HFFc6 (cell line): Measurements from ENCODE around the gene NUDT12. TPM values are rescaled to one million over a fixed set of nuclear protein-coding genes. Genes with fewer than 3 reads are reported as not detected.

Experiments
- DNase-seq: peaks from one replicate; pipeline ENCODE4 v3.0.0-alpha.2; 2018
- H3K27ac Mint-ChIP-seq: 2 replicates; pipeline ENCODE4 v1.8.0; 2020; ENCODE audit warnings: mild to moderate bottlenecking, mixed read lengths
- H3K27me3 Mint-ChIP-seq: 2 replicates; pipeline ENCODE4 v1.8.0; 2021; ENCODE audit warnings: mild to moderate bottlenecking, moderate library complexity, mixed read lengths; ENCODE audit not compliant: insufficient read depth
- H3K36me3 Mint-ChIP-seq: 2 replicates; pipeline ENCODE4 v1.8.0; 2021; ENCODE audit warnings: low read depth, mixed read lengths
- H3K4me1 Mint-ChIP-seq: 2 replicates; pipeline ENCODE4 v1.8.0; 2020; ENCODE audit warnings: low read depth, mixed read lengths
- H3K4me3 Mint-ChIP-seq: 2 replicates; pipeline ENCODE4 v1.8.0; 2020; ENCODE audit warnings: mild to moderate bottlenecking, moderate library complexity, mixed read lengths
- H3K9me3 Mint-ChIP-seq: 2 replicates; pipeline ENCODE4 v1.8.0; 2020; ENCODE audit warnings: mild to moderate bottlenecking, mixed read lengths
- CTCF ChIP-seq: fragments of 200-600 bp; sonication (generic); IDR thresholded peaks from 2 replicates; pipeline ENCODE4 v1.5.0; 2021; ENCODE audit warnings: antibody characterized with exemption, mild to moderate bottlenecking
- total RNA-seq, 6 experiments: library from RNA; stranded (reverse); fragmentation: NEBNext Ultra II Directional; extraction: Animal tissue kit (Norgen Biotek cat#: 25700); gene quantifications; 2 replicates in 1 of 6; 3 replicates in 5 of 6; pipeline ENCODE4 v1.2.3, GENCODE V29; 2021

The NUDT12 gene
- total RNA-seq, 6 experiments from 2014 or later: 6.1 to 9.9 (median 9.0) TPM

- H3K4me1 Mint-ChIP-seq: peaks cover 6% of the 10 kb centered on the region
- H3K36me3 Mint-ChIP-seq: no peaks in the 10 kb centered on the region
- peaks cover 33% of the 10 kb centered on the region for H3K27me3 Mint-ChIP-seq
- TF ChIP-seq CTCF: no peak
- H3K9me3 Mint-ChIP-seq: no peaks in the 10 kb centered on the region
- no peak for DNase-seq
- no peak overlapping the region for H3K4me3 Mint-ChIP-seq
- no peak overlapping the region for H3K27ac Mint-ChIP-seq
Measured at GRCh38 chr5:103569313-103570060, 6.9 kb upstream of the NUDT12 start.

- Mint-ChIP-seq H3K9me3 (no peaks in the 10 kb centered on the region), H3K4me1 (peaks cover 27% of the 10 kb centered on the region), H3K27me3 (peaks cover 17% of the 10 kb centered on the region), H3K27ac (no peak overlapping the region), H3K4me3 (peak overlapping the region; percentile 7; the same call in 1 of the 2 replicates), H3K36me3 (no peaks in the 10 kb centered on the region)
- no peak for DNase-seq
- no peak for TF ChIP-seq CTCF
Measured at GRCh38 chr5:103565719-103566118, 3.1 kb upstream of the NUDT12 start.

GRCh38 chr5:103561685-103562452, 720 bp downstream of the NUDT12 start:
- peak overlapping the region; percentile 91 for H3K4me3 Mint-ChIP-seq
- peak overlapping the region; percentile 94 for H3K27ac Mint-ChIP-seq
- no peak for TF ChIP-seq CTCF
- peaks cover 8% of the 10 kb centered on the region for H3K27me3 Mint-ChIP-seq
- H3K9me3 Mint-ChIP-seq: no peaks in the 10 kb centered on the region
- H3K36me3 Mint-ChIP-seq: no peaks in the 10 kb centered on the region
- peaks cover 27% of the 10 kb centered on the region for H3K4me1 Mint-ChIP-seq
- no peak for DNase-seq

GRCh38 chr5:103560826-103561225, 1.8 kb downstream of the NUDT12 start:
- Mint-ChIP-seq H3K4me1 (peaks cover 27% of the 10 kb centered on the region), H3K4me3 (no peak overlapping the region; the same call in 1 of the 2 replicates), H3K36me3 (no peaks in the 10 kb centered on the region), H3K27me3 (peaks cover 3% of the 10 kb centered on the region), H3K27ac (no peak overlapping the region; the same call in 1 of the 2 replicates), H3K9me3 (no peaks in the 10 kb centered on the region)
- DNase-seq: no peak
- no peak for TF ChIP-seq CTCF

- no peaks in the 10 kb centered on the region for H3K36me3 Mint-ChIP-seq
- no peak overlapping the region for H3K27ac Mint-ChIP-seq
- no peaks in the 10 kb centered on the region for H3K27me3 Mint-ChIP-seq
- TF ChIP-seq CTCF: no peak
- DNase-seq: no peak
- no peaks in the 10 kb centered on the region for H3K9me3 Mint-ChIP-seq
- H3K4me3 Mint-ChIP-seq: no peak overlapping the region
- H3K4me1 Mint-ChIP-seq: peaks cover 4% of the 10 kb centered on the region; the same call in 1 of the 2 replicates
Measured at GRCh38 chr5:103546858-103547257, 15.7 kb downstream of the NUDT12 start.
